A549 (cell line): ENCODE results near the gene CYLD. TPM values are rescaled to one million over a fixed set of nuclear protein-coding genes. Genes with fewer than 3 reads are reported as not detected.

Experiments
- ATAC-seq, 2 experiments: fragments of 200-7000 bp in 1 of 2; fragments of >200 bp in 1 of 2; cut with Nextera tagmentation in 1 of 2; cut with Tn5 transposase in 1 of 2; 3 replicates each; pipeline versions ENCODE4 v1.8.0 to v1.9.1; 2018 to 2020; ENCODE audit warnings: mild to moderate bottlenecking in 1 of 2, moderate library complexity in 1 of 2
- CTCF ChIA-PET: fragments of 300-600 bp; sonication (Branson Sonifier 250); formaldehyde crosslinking; extraction: SDS; loops from one replicate; lab custom pipeline; 2021; ENCODE audit warnings: antibody characterized with exemption, inconsistent platforms; lab: Yijun Ruan, JAX
- POLR2A ChIA-PET: fragments of 350-600 bp; formaldehyde crosslinking; extraction: SDS; loops from one replicate; lab custom pipeline; 2021; ENCODE audit warnings: antibody characterized with exemption, inconsistent platforms; lab: Yijun Ruan, JAX
- DNase-seq, 2 experiments: peaks; one replicate each; pipeline versions ENCODE4 v3.0.0 to v3.0.0-alpha.2; 2011 to 2016; ENCODE audit warnings: low read depth in 1 of 2, low spot score in 1 of 2
- FAIRE-seq: peaks from 2 replicates; lab custom pipeline; 2011; peaks lifted over from hg19 to GRCh38; lab: Jason Lieb, UNC
- H3K27ac ChIP-seq, 2 experiments: fragments of >200 bp; sonication (Bioruptor Twin); formaldehyde crosslinking; 3 replicates each; pipeline ENCODE4 v1.5.1; 2016 to 2017
- H3K4me1 ChIP-seq: fragments of >200 bp; sonication (Bioruptor Twin); formaldehyde crosslinking; 3 replicates; pipeline ENCODE4 v1.6.1; 2016
- H3K4me2 ChIP-seq: fragments of >200 bp; sonication (Bioruptor Twin); formaldehyde crosslinking; 3 replicates; pipeline ENCODE4 v1.6.1; 2016
- H3K4me3 ChIP-seq: fragments of >200 bp; sonication (Bioruptor Twin); formaldehyde crosslinking; 3 replicates; pipeline ENCODE4 v1.5.1; 2016
- H3K9me3 ChIP-seq: fragments of >200 bp; sonication (Bioruptor Twin); formaldehyde crosslinking; 3 replicates; pipeline ENCODE4 v1.6.1; 2016
- CHD2 ChIP-seq: fragments of 150-350 bp; IDR thresholded peaks from 2 replicates; pipeline ENCODE4 v1.6.1; 2014; ENCODE audit warnings: low read length; ENCODE audit not compliant: partially characterized antibody
- E2F6 ChIP-seq: IDR thresholded peaks from 2 replicates; pipeline ENCODE4 v1.6.1; 2012; ENCODE audit warnings: low read depth, borderline replicate concordance
- EP300 ChIP-seq, 2 experiments: fragments of >200 bp; sonication (Bioruptor Twin); formaldehyde crosslinking; IDR thresholded peaks; 2 replicates in 1 of 2; 3 replicates in 1 of 2; pipeline ENCODE4 v1.6.1; 2016 to 2017
- FOSB ChIP-seq: fragments of 250-450 bp; sonication (Bioruptor Pico); IDR thresholded peaks from 2 replicates; pipeline ENCODE4 v1.5.0; 2020; ENCODE audit warnings: mild to moderate bottlenecking, moderate library complexity
- FOXS1 ChIP-seq: fragments of 250-450 bp; sonication (Bioruptor Pico); IDR thresholded peaks from 2 replicates; pipeline ENCODE4 v1.5.0; 2020; ENCODE audit warnings: mild to moderate bottlenecking, moderate library complexity
- HDAC2 ChIP-seq: fragments of 200-600 bp; sonication (generic); IDR thresholded peaks from 2 replicates; pipeline ENCODE4 v1.6.1; 2016
- KDM5A ChIP-seq: fragments of 200-600 bp; sonication (generic); IDR thresholded peaks from 2 replicates; pipeline ENCODE4 v1.6.1; 2016; ENCODE audit warnings: antibody characterized with exemption, mild to moderate bottlenecking
- MAZ ChIP-seq: fragments of 150-350 bp; IDR thresholded peaks from 2 replicates; pipeline ENCODE4 v1.6.1; 2014; ENCODE audit warnings: antibody characterized with exemption, low read depth, low read length, borderline replicate concordance
- NFE2L2 ChIP-seq: fragments of 150-350 bp; conservative IDR thresholded peaks from 2 replicates; pipeline ENCODE4 v1.6.1; 2014; ENCODE audit warnings: low read length
- NR3C1 ChIP-seq: fragments of >200 bp; sonication (Bioruptor Twin); formaldehyde crosslinking; IDR thresholded peaks from 3 replicates; pipeline ENCODE4 v1.6.1; 2017
- RAD21 ChIP-seq, 2 experiments: fragments of >200 bp in 1 of 2; sonication (Bioruptor Twin) in 1 of 2; formaldehyde crosslinking in 1 of 2; IDR thresholded peaks in 1 of 2; conservative IDR thresholded peaks in 1 of 2; 2 replicates in 1 of 2; 3 replicates in 1 of 2; pipeline ENCODE4 v1.6.1; 2012 to 2018; ENCODE audit warnings: inconsistent platforms in 1 of 2
- RARB ChIP-seq: fragments of 250-450 bp; sonication (Bioruptor Pico); IDR thresholded peaks from 2 replicates; pipeline ENCODE4 v1.8.0; 2021; ENCODE audit warnings: mild to moderate bottlenecking, moderate library complexity
- SMC3 ChIP-seq: fragments of >200 bp; sonication (Bioruptor Twin); formaldehyde crosslinking; IDR thresholded peaks from 3 replicates; pipeline ENCODE4 v1.6.1; 2018; ENCODE audit warnings: inconsistent platforms
- TFCP2L1 ChIP-seq: fragments of 250-450 bp; sonication (Bioruptor Pico); IDR thresholded peaks from 2 replicates; pipeline ENCODE4 v1.5.0; 2021; ENCODE audit warnings: mild to moderate bottlenecking
- USF2 ChIP-seq: fragments of 450-650 bp; IDR thresholded peaks from 2 replicates; pipeline ENCODE4 v1.6.1; 2014; ENCODE audit warnings: antibody characterized with exemption
- ZSCAN20 ChIP-seq: fragments of 250-450 bp; sonication (Bioruptor Pico); IDR thresholded peaks from 2 replicates; pipeline ENCODE4 v1.8.0; 2022; ENCODE audit warnings: mild to moderate bottlenecking, moderate library complexity
- WGBS: methylation state at CpG from one replicate; pipeline ENCODE4 v1.1.6; 2017; ENCODE audit errors: missing lambda C conversion rate; 5-methylcytosine and 5-hydroxymethylcytosine counted together
- polyA plus RNA-seq, 4 experiments: library from polyadenylated mRNA; depleted of rRNA in 3 of 4; stranded (reverse); fragments of >200 nt; fragmentation: RNase III in 1 of 4; extraction: RNeasy Plus Mini Kit Qiagen cat#74134 plus additional on column Dnase treatment in 1 of 4; gene quantifications; 2 replicates in 3 of 4; 3 replicates in 1 of 4; pipeline ENCODE4 v1.2.3, GENCODE V29; 2011 to 2017
- TF ChIP-seq, protein P1 (sequence below): fragments of >200 bp; sonication (Bioruptor Twin); formaldehyde crosslinking; IDR thresholded peaks from 2 replicates; pipeline ENCODE4 v1.6.1; 2016

CYLD gene
- polyA plus RNA-seq, 2 of the 4 experiments (the other 2 are of a cell fraction): 6.5 to 12.7 TPM

GRCh38 chr16:50696126-50696525, 45.8 kb upstream of the CYLD start:
- 78% methylated on average over 2 of the region's 5 CpGs for WGBS
- FAIRE-seq (no peak), ATAC-seq (no peak), DNase-seq (no peak)
- Histone ChIP-seq H3K4me2 (no peak overlapping the region), H3K4me3 (no peak overlapping the region), H3K27ac (no peak overlapping the region), H3K9me3 (no peaks in the 10 kb centered on the region), H3K4me1 (0 out of 3 replicates have a peak, but pooled peaks cover 5% of the 10 kb centered on the region)
- POLR2A ChIA-PET: no interaction called here
- CTCF ChIA-PET: interaction anchor here (0.9 to 6.3 kb wide), 4 partner anchors 15 to 110 kb away, joined by 3 to 21 read pairs (median 4); no protein-coding TSS in a partner anchor
- TF ChIP-seq HDAC2 (no peak), CHD2 (no peak), RAD21 (conservative IDR thresholded peaks at IDR 0.05 in 1 of 2, IDR thresholded peaks at IDR 0.05 in 1 of 2) (no peak), SMC3 (no peak), NFE2L2 (no peak)

DNA sequence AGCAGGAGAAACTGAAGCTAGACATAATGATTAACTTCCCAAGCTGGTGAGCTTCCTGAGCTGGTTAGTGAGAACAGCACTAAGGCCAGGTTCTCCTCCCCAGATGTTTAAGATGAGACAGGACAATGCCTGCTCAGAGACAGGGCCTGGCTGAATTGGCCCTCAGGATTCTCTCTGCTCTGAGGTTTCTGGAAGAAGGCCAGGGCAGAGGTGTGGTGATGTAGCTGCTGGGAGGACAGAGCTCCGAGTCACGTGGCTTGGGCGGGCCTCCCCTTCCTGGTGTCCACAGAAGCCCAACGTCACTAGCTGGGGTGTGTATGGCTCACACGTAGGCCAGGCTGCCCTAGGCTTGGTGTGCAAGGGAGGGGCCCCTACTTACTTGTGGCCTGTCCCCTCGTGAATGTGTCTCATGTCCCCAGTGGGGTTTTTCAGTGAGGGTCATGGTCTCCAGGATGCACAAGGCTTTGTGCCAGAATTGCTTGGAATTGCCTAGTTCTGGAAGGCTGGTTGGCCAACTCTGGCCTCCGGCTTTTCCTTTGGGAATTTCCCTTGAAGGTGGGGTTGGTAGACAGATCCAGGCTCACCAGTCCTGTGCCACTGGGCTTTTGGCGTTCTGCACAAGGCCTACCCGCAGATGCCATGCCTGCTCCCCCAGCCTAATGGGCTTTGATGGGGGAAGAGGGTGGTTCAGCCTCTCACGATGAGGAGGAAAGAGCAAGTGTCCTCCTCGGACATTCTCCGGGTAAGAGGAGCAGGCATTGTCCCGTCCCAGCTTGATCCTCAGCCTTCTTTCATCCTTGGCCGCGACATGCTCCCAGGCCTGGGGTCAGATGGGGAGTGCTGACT, 45.1 kb upstream of the CYLD start:
- Histone ChIP-seq H3K9me3 (no peaks in the 10 kb centered on the region), H3K4me3 (no peak overlapping the region), H3K27ac (no peak overlapping the region), H3K4me2 (no peak overlapping the region), H3K4me1 (0 out of 3 replicates have a peak, but pooled peaks cover 5% of the 10 kb centered on the region)
- ChIA-PET POLR2A (no interaction called here), CTCF (interaction anchor here (0.9 to 6.3 kb wide), 5 partner anchors 16 to 110 kb away, joined by 3 to 21 read pairs (median 3); no protein-coding TSS in a partner anchor)
- 72% methylated on average over 10 of the region's 15 CpGs for WGBS
- ATAC-seq: peak in 1 of 2 experiments; percentile 61; a peak in 3 of 6 replicates
- FAIRE-seq: no peak
- TF ChIP-seq USF2 (peak; percentile 58), E2F6 (no peak)
- DNase-seq: peak; percentile 20 to 52

DNA sequence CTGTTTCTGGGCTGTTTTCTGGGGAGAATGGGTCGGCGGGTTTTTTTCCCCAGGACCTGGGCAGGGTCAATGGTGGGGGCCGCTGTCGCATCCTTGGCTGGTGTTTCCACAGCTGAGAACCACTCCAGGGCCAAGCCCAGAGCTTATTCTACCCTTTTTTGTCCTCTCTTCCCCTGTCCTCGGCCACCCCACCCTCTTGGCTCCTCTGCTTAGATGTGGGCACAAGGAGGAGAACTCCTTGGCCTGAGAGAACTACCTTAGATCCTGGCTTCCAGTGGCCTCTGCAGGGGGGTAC, 44.5 kb upstream of the CYLD start:
- ChIA-PET POLR2A (no interaction called here), CTCF (interaction anchor here (1.3 to 6.3 kb wide), 2 partner anchors 27 to 32 kb away, joined by 3 to 21 read pairs; no protein-coding TSS in a partner anchor)
- no peaks in the 10 kb centered on the region for H3K9me3 ChIP-seq
- no peak overlapping the region for H3K4me3 ChIP-seq
- TF ChIP-seq EP300 (IDR thresholded peaks at IDR 0.05) (no peak), MAZ (no peak), RARB (CRISPR knock-in tag) (no peak), ZSCAN20 (CRISPR knock-in tag) (no peak), FOSB (no peak), KDM5A (no peak), FOXS1 (CRISPR knock-in tag) (no peak), NR3C1 (no peak), TFCP2L1 (CRISPR knock-in tag) (no peak)
- TF ChIP-seq, protein P1, sequence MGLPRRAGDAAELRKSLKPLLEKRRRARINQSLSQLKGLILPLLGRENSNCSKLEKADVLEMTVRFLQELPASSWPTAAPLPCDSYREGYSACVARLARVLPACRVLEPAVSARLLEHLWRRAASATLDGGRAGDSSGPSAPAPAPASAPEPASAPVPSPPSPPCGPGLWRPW: no peak
- FAIRE-seq (no peak), DNase-seq (no peak), ATAC-seq (no peak)
- 0 out of 3 replicates have a peak, but pooled peaks cover 5% of the 10 kb centered on the region for H3K4me1 ChIP-seq
- no peak overlapping the region for H3K27ac ChIP-seq
- 89% methylated on average over 5 of the region's 5 CpGs for WGBS
- no peak overlapping the region for H3K4me2 ChIP-seq
